ENCODE data around the gene XRCC3. TPM values are rescaled to one million over a fixed set of nuclear protein-coding genes. Genes with fewer than 3 reads are reported as not detected.

XRCC3 gene
- 1 to 10 TPM; 2.9 to 7.5 (median 5.7) TPM for polyA plus RNA-seq (ENCODE audit: low read depth in 6 of 6)

GRCh38 chr14:103715052-103716000, at the start of gene XRCC3, which contains the start of gene ZFYVE21:
Gene XRCC3 (minus strand): TSS chr14:103715451. CDS start chr14:103711087, 4,364 bp downstream.
Gene ZFYVE21 (plus strand): TSS chr14:103715810. CDS start chr14:103715842, 32 bp downstream.
- Mint-ChIP-seq H3K4me1 (peaks cover 24 to 46% (median 40%) of the 10 kb centered on the region in 3 donors), H3K9me3 (no peaks in the 10 kb centered on the region), H3K27ac (peak within 1 kb of the TSS; percentile 18 to 96 (median 87)), H3K36me3 (no peaks in the 10 kb centered on the region), H3K27me3 (no peaks in the 10 kb centered on the region), H3K4me3 (peak within 1 kb of the TSS; percentile 90 to 99 (median 96))
- ATAC-seq (ENCODE audit: low read depth in 2 of 2) = peak; percentile 92 to 95
- DNase-seq = peak; percentile 100

GRCh38 chr14:103763730-103764488, 48.7 kb upstream of the XRCC3 start:
- Mint-ChIP-seq H3K27me3 (no peaks in the 10 kb centered on the region), H3K36me3 (peaks cover 6 to 7% of the 10 kb centered on the region in 2 donors), H3K4me3 (no peak overlapping the region), H3K9me3 (peaks cover 0 to 2% (median 0%) of the 10 kb centered on the region in 7 donors), H3K27ac (peak overlapping the region in 1 of 6 donors; percentile 37), H3K4me1 (peaks cover 0 to 4% (median 0%) of the 10 kb centered on the region in 3 donors)
- ATAC-seq (ENCODE audit: low read depth in 2 of 2) = no peak
- no peak for DNase-seq

- H3K27ac Mint-ChIP-seq = no peak overlapping the region
- no peak for ATAC-seq (ENCODE audit: low read depth in 2 of 2)
- peaks cover 6% of the 10 kb centered on the region in 2 donors for H3K36me3 Mint-ChIP-seq
These were observed 47.3 kb upstream of the XRCC3 start for GRCh38 chr14:103762541-103762940.

GRCh38 chr14:103762036-103762435, 46.8 kb upstream of the XRCC3 start:
- H3K36me3 Mint-ChIP-seq = peaks cover 3 to 6% of the 10 kb centered on the region in 2 donors
- no peak overlapping the region for H3K4me3 Mint-ChIP-seq
- H3K27me3 Mint-ChIP-seq = no peaks in the 10 kb centered on the region
- H3K27ac Mint-ChIP-seq = peak overlapping the region in 1 of 6 donors; percentile 63
- H3K4me1 Mint-ChIP-seq = no peaks in the 10 kb centered on the region
- no peak for ATAC-seq (ENCODE audit: low read depth in 2 of 2)
- no peaks in the 10 kb centered on the region for H3K9me3 Mint-ChIP-seq
- DNase-seq = no peak

More at GRCh38 chr14:103762541-103762940, 47.3 kb upstream of the XRCC3 start:
- DNase-seq = no peak
- Mint-ChIP-seq H3K4me1 (peaks cover 0 to 2% (median 0%) of the 10 kb centered on the region in 3 donors), H3K27me3 (no peaks in the 10 kb centered on the region), H3K4me3 (no peak overlapping the region), H3K9me3 (peaks cover 0 to under 1% (median 0%) of the 10 kb centered on the region in 7 donors)

GRCh38 chr14:103758059-103758776, 43.0 kb upstream of the XRCC3 start:
- no peak for DNase-seq
- ATAC-seq (ENCODE audit: low read depth in 2 of 2) = no peak
- Mint-ChIP-seq H3K4me3 (no peak overlapping the region), H3K36me3 (no peaks in the 10 kb centered on the region), H3K27me3 (no peaks in the 10 kb centered on the region), H3K4me1 (no peaks in the 10 kb centered on the region), H3K9me3 (no peaks in the 10 kb centered on the region), H3K27ac (no peak overlapping the region)

- H3K27ac Mint-ChIP-seq = no peak overlapping the region
- DNase-seq (no peak), ATAC-seq (ENCODE audit: low read depth in 2 of 2) (no peak)
- H3K9me3 Mint-ChIP-seq = no peaks in the 10 kb centered on the region
- no peaks in the 10 kb centered on the region for H3K36me3 Mint-ChIP-seq
- no peak overlapping the region for H3K4me3 Mint-ChIP-seq
- no peaks in the 10 kb centered on the region for H3K4me1 Mint-ChIP-seq
- H3K27me3 Mint-ChIP-seq = no peaks in the 10 kb centered on the region
These were observed 39.8 kb upstream of the XRCC3 start for GRCh38 chr14:103755060-103755459.

GRCh38 chr14:103753774-103754173, 38.5 kb upstream of the XRCC3 start:
- Mint-ChIP-seq H3K4me3 (no peak overlapping the region), H3K9me3 (no peaks in the 10 kb centered on the region), H3K27me3 (no peaks in the 10 kb centered on the region), H3K27ac (no peak overlapping the region), H3K36me3 (peaks cover 0 to 7% of the 10 kb centered on the region in 2 donors), H3K4me1 (no peaks in the 10 kb centered on the region)
- DNase-seq = no peak
- ATAC-seq (ENCODE audit: low read depth in 2 of 2) = no peak

- Mint-ChIP-seq H3K36me3 (peaks cover 0 to 7% of the 10 kb centered on the region in 2 donors), H3K4me3 (no peak overlapping the region), H3K27me3 (no peaks in the 10 kb centered on the region), H3K9me3 (no peaks in the 10 kb centered on the region), H3K27ac (no peak overlapping the region), H3K4me1 (no peaks in the 10 kb centered on the region)
- no peak for DNase-seq
- ATAC-seq (ENCODE audit: low read depth in 2 of 2) = no peak
These were observed 34.6 kb upstream of the XRCC3 start for GRCh38 chr14:103749860-103750259.

- Mint-ChIP-seq H3K4me3 (no peak overlapping the region), H3K27me3 (no peaks in the 10 kb centered on the region), H3K4me1 (no peaks in the 10 kb centered on the region), H3K9me3 (no peaks in the 10 kb centered on the region), H3K27ac (no peak overlapping the region), H3K36me3 (peaks cover 0 to 7% of the 10 kb centered on the region in 2 donors)
- no peak for DNase-seq
- no peak for ATAC-seq (ENCODE audit: low read depth in 2 of 2)
These were observed 34.2 kb upstream of the XRCC3 start for GRCh38 chr14:103749452-103749851.

- H3K27me3 Mint-ChIP-seq = no peaks in the 10 kb centered on the region
- DNase-seq = no peak
- H3K4me1 Mint-ChIP-seq = no peaks in the 10 kb centered on the region
- H3K36me3 Mint-ChIP-seq = peaks cover 0 to 7% of the 10 kb centered on the region in 2 donors
- no peak overlapping the region for H3K4me3 Mint-ChIP-seq
- ATAC-seq (ENCODE audit: low read depth in 2 of 2) = no peak
- no peaks in the 10 kb centered on the region for H3K9me3 Mint-ChIP-seq
- no peak overlapping the region for H3K27ac Mint-ChIP-seq
These were observed 33.2 kb upstream of the XRCC3 start for GRCh38 chr14:103748534-103748857.

GRCh38 chr14:103746701-103747100, 31.4 kb upstream of the XRCC3 start:
- DNase-seq (no peak), ATAC-seq (ENCODE audit: low read depth in 2 of 2) (no peak)
- no peak overlapping the region for H3K27ac Mint-ChIP-seq
- no peaks in the 10 kb centered on the region for H3K27me3 Mint-ChIP-seq
- peaks cover 0 to 7% of the 10 kb centered on the region in 2 donors for H3K36me3 Mint-ChIP-seq
- no peak overlapping the region for H3K4me3 Mint-ChIP-seq
- no peaks in the 10 kb centered on the region for H3K9me3 Mint-ChIP-seq
- H3K4me1 Mint-ChIP-seq = no peaks in the 10 kb centered on the region

- DNase-seq (no peak), ATAC-seq (ENCODE audit: low read depth in 2 of 2) (no peak)
- H3K27ac Mint-ChIP-seq = peak overlapping the region in 1 of 6 donors; percentile 28
These were observed 30.2 kb upstream of the XRCC3 start for GRCh38 chr14:103745424-103745823.

More at GRCh38 chr14:103745424-103745823, 30.2 kb upstream of the XRCC3 start:
- Mint-ChIP-seq H3K4me3 (no peak overlapping the region), H3K9me3 (no peaks in the 10 kb centered on the region), H3K36me3 (peaks cover 0 to 7% of the 10 kb centered on the region in 2 donors), H3K4me1 (no peaks in the 10 kb centered on the region), H3K27me3 (no peaks in the 10 kb centered on the region)
